DMS114 treated with DMSO at 0.1 percent for 48 hours (cell line): ENCODE data around the gene ARHGAP22.

Experiments
- DNase-seq: peaks from one replicate; lab custom pipeline; 2025; ENCODE audit not compliant: unreplicated experiment; lab: John Stamatoyannopoulos, UW

The ARHGAP22 gene

DNA sequence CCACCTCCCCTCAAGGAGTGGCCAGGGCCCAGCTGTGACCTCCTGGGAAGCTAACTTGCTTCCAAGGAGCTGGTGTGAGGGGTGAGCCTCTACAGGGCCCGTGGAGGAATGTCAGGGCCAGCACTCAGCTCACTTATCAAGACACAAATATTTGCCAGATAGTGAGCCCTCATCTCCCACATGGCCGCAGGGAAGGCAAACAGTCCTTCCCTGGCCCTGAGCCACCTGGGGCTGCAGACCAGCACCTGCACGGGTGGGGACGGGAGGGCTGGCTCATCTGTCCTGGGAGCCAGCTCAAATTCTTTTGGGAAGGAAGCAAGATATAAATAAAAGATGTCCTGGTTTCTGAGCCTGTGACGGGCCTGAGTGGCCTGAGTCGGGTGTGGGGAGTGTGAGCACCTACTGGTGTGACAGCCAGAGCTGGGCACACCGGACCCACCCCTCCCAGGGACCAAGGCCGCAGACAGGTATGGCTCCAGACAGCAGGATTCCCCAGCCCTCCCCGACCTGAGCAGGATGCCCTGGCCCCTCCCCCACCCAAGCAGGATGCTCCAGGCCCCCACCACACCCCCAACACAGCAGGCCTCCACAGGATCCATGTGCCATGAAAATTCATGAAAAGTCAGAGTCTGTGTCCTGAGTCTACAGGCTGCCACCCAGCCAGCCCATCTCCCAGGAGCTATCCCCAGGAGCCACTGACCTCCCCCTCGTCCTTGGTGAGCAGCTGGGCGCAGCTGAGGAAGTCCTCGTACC, 150.4 kb downstream of the ARHGAP22 start:
- no peak for DNase-seq

DNA sequence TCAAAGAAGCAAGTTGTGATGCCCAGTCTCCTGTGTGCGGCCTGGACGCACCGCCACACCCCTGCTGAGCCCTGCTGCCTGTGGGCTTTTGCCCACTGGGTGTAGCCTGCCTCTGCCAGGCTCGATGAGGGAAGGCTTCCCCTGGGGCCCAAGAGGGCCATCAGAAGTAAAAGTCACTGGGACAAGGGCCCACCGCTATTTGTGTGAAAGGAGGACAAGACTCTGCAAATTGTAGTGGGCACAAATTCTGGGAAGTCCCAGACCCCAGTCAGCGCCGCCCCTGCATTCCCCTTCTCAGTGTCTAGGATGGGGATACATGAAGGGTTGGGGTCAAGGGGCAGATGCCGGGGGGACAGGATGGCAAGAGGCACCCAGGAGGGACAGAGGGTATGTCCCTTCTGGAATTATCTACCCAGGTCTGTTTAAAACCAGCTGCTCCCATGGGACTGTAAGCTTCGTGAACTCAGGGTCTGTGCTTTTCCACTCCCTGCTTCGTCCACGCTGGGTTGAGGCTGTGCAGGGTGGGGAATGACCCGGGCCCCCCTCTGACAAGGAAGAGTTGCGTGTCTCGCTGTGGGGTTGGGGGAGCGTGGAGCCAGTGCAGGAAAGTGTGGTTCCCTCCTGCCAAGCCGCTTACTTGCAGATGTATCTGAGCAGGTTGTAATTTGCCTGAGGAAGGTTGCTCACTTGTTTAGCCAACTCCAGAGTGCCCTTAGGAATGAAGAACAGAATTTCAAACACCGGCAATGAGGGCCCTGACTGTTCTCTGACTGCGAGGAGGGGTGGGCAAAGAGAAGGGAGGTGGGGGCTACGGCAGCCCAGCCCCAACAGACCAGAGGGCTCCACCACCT, 151.2 kb downstream of the ARHGAP22 start:
- DNase-seq = no peak

- no peak for DNase-seq
Observed at GRCh38 chr10:48452879-48453412, 151.9 kb downstream of the ARHGAP22 start.

DNA sequence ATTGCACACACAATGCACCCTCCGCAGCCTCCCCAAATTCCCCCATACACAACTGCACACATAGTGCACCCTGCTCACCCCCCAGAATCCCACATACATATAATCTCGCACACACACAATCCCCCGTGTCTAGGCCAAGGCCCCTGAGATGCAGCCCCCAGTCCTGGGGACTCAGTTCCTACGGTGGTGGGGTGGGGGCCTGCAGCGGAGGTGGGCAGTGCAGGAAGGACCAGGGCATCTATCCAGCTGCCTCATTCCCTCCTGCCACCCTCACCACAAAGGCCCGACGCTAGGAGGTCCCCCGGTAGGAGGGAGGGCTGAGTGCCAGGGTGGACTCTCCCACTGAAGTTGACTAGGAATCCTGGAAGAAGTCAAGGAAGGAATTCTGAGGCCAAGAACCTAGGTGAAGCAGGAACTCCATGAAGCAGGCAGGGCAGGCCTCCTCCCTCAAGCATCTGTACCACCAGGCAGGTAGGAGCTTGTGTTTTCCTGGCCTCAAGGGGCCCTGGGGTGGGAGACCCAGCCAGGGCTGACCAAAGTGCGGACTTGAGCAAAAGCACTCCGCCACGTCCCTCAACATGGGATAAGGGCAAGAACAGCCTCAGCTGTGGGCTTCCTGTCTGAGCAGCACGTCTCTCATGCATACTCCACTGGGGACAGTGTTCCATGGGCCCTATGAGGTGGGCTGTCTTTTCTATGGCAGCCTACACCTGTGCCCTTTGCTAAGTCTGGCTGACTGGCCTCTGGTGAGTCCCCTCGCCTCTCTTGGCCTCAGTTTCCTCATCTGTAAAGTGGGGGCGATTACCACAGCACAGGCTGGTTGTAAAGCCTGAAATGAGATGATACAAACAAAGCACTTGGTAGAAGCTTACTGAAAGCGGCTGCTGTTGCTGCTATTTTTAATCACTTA, 152.6 kb downstream of the ARHGAP22 start:
- DNase-seq = no peak

GRCh38 chr10:48450741-48451466, 154.0 kb downstream of the ARHGAP22 start:
- no peak for DNase-seq

GRCh38 chr10:48450233-48450740, 154.6 kb downstream of the ARHGAP22 start:
- no peak for DNase-seq

GRCh38 chr10:48449501-48450232, 155.2 kb downstream of the ARHGAP22 start:
- DNase-seq = no peak

- DNase-seq = no peak
Observed at GRCh38 chr10:48448796-48449195, 156.1 kb downstream of the ARHGAP22 start.

DNA sequence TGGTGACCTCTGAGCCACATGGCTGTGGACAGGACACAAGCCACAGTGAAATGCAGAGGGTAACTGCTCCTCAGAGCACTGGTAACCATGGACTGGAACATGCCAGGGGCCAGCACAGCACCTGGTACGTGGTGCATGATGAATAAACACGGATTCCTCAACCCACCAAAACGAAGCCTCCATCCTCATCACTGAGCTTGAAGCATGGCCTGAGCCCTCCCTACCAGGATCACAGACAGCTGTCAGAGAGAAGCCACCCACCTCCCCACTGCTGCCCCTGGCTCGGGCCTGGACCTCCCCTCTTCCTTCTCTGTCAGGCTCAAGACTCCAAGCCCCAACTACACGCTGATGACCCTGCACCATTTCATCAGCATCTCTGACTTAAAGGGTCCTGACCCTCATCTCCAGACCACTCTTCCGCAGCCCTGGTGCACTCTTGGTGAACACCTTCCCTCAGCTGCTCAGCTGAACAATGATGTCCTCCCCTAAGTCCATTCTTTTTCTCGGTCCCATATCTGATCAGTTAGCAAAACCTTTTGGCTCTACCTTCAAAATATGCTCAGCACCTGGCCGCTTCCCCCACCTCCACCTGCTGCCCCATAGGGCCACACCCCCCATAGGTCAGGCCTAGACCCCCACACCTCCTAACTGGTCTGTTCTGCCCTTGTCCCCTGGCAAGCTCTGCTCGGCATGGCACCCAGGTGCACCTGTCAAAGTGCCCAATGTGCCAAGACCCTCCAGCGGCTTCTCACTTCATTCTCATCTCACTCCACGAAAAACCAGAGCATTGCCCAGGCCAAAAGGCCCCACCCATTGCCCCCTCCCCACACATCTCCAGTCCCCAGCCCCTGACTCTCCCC, 157.3 kb downstream of the ARHGAP22 start:
- DNase-seq = no peak

GRCh38 chr10:48446785-48447184, 158.1 kb downstream of the ARHGAP22 start:
- no peak for DNase-seq

- DNase-seq = no peak
Observed at GRCh38 chr10:48445932-48446331, 158.9 kb downstream of the ARHGAP22 start.

DNA sequence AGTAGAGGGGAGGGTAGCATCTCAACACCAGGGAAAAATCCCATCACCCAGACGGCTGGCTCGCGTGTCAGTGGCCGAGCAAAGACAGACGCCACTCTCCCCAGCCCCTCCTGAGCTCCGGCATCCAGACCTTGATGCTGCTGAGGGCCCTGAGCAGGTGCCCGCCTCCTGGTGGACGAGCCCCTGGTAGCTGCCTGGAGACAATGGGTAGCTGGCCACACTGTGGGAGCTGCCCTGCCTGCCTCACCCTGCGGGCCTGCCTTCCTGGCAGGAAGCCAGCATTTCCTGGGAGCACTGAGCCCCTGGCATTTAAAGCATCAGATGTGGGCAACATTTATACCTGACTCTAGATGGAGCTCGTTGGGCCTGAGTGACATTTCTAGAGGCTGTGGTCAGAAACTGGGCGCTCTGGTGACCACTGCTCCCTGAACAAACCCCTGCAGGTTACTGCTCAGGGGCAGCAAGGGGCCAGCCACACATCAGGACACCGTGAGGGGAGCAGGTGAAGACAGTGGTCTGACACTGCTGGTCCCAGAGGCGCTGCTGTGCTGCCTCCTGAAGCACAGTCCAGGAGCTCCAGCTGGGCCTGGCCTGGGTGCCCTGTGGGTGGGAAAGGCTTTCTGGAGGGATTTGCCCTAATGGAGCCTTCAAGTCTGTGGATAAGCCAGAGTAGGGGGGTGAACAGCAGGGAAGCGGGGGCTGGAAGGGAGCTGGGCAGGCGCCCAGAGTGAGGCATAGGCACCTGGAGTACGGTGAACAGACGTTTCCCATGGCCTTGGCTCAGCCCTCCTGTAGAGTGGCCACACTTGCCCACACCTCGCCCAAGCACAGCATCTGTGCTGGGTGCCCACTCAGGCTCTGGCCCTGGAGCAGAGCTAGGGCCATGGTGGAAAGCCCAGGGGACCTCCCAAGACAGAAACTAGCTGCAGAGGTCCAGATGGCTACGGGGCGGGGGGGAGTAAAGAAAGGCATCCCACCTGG, 159.7 kb downstream of the ARHGAP22 start:
- no peak for DNase-seq

DNA sequence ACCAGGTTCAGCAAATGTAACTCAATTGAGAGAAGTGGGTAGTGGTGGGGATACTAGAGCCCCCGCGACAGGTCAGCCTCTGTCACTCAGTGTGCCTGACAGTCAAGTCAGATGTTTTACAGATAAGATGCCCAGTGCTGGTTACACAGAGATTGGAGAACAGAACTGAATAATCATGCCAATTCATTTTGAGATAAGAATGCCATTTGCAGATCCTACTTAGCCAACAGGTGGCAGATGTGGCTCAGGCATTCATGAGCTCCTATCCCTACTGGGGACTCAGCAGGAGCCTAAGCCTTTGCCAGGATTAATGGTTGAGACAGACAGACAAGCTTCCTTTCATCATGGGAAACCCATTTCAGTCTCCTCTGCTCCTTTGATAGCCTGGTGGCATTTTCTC, 160.6 kb downstream of the ARHGAP22 start:
- DNase-seq = no peak

- no peak for DNase-seq
Observed at GRCh38 chr10:48442809-48443177, 162.1 kb downstream of the ARHGAP22 start.

GRCh38 chr10:48442090-48442808, 162.6 kb downstream of the ARHGAP22 start:
- DNase-seq = no peak

DNA sequence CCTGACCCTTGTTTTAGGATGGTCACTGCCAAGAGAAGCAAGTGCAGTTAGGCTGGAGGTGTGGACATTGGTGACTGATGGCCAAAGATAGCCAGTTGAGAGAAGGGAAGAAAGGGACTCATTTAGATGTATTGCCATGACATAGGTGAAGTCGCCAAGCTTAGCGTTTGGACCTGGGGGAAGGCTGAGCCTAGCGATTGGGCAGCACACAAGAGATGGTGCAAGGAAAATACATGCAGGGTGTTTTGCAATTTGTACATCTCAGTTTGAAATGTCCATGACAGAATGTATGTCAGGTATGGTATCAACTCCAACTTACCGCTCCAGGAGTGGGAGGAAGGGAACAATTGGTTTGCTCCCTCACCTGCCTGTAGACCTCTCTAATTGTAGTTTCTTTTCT, 164.1 kb downstream of the ARHGAP22 start:
- no peak for DNase-seq

GRCh38 chr10:48439581-48440041, 165.3 kb downstream of the ARHGAP22 start:
- DNase-seq = no peak
